GM18867 (cell line): Measurements from ENCODE around the gene VWA3B.
A peak's percentile ranks its signal among the peaks of the same experiment; 100 is the strongest.
"Not testable (repeated sequence)": the region's sequence is repeated elsewhere in the genome, so short reads cannot be mapped to it uniquely, and the experiment has no call there.

Experiments used
- ATAC-seq: cut with Tn5 transposase; IDR thresholded peaks from one replicate; pipeline ENCODE4 v1.9.1; 2021; ENCODE audit warnings: mild to moderate bottlenecking, moderate library complexity; ENCODE audit not compliant: unreplicated experiment

The VWA3B gene

DNA sequence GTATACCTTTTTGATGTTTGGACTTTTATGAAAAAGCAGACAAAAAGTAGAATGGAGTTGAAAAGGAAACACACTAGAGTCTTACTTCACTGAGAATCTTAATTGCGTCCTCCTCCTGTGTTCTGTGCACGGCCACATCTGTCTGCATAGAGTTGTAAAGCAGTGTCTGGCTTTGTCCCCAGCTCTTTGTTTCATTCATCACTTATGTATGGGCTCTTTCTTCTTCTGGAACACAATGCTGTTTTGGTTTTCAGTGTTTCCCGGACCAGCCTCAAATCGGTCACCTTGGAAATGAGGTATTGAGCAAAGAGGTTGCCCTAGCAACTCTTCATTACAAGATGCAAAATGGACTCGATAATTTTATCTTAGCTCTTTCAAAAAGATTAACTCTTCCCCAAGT is 155.0 kb downstream of the VWA3B start:
- no peak for ATAC-seq

DNA sequence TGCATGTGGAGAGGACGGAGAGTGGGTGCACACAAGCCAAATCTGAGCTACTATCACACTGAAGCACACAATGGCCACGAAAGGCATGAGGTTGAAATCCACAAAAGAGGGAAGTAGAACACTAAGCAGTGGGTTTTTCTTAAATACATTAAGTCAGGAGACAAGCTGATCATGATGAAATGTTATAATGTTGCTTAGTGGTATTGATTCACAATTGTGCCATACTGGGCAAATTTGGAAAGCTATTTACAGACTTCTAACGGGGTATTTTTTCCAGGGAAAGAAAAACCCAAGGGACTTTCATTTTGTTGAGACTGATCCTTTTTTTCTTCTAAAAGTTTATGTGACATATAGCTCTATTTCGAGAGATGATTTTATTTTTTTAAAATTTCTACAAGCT is 158.5 kb downstream of the VWA3B start:
- ATAC-seq, result no peak

DNA sequence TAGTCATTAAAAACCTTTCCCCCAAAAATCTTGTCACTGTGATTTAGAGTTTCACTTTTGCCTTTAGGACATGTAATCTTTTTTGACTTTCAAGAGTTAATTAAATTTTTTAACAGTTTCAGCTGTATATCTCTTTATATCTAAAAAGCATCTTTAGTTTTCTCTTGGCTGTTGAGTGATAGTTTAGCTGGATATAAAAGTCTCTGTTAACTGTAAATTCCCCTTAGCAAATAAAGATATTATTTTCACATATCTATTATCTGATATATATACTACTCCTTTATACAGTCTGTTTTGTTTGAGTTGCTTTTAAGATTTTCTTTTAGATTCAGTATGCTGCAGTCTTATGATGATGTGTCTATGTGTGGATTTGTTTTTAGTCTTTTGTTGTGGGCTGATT is 160.4 kb downstream of the VWA3B start:
- ATAC-seq, result no peak

DNA sequence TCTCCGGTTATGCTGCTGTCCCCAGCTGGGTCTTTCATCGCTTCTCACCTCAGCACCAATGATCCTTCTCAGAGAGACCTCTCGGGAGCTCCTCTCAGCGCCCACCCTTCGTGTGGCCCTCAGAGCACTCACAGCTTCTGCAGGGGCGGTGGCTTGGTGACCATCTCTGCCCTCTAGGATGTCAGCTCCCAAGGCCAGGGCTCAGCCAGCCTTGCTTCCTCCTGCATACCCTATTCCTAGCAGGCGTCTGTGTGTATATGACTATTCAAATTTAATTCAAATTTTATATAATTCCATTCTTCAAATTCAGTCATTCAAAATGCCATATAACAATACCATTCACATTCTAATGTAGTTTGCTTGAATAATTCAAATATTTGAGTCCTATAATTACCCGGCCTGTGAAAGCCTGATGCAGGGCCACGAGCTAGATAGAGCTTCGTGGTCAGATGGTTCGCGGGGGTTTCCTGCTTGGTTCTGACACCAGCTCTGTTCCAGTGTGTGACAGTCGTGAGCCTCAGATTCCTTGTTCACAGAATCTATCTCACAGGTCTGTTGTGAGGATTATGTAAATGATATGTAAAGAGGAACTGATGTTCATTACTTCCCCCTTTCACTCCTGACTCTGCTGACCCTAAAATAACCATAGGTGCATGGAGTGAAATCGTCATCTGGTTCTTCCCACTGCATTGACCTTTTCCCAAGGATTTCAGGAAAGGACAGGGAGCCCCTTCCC is 165.2 kb downstream of the VWA3B start:
- peak; percentile 41 for ATAC-seq

DNA sequence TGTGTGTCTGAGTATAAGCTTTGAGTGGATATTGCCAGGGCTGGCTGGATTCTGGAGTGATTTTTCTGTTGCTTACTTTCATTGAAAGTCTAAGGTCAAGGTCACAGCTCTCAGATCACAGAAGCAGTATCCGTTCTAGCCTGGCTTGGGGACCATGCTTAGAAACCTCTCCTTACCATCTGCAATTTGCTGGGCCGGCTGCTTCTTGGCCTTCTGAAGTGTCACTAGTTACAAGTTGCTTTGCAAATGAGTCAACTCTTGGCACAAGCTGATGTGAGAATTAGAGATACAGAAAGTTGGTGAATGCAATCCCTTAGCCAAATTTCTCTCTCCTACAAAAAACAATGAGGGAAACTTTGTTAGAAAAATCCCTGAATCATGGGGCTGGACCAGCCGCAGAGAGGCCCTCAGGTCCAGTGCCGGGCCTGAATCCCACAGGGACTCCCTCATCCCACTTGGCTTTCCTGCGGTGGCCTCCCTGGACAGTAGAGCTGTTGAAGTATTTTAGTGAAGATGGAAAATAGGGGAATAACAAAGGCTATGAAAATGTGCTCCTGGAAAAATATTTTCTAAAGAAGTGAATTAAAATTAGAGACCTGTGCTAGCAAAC is 166.6 kb downstream of the VWA3B start:
- no peak for ATAC-seq

DNA sequence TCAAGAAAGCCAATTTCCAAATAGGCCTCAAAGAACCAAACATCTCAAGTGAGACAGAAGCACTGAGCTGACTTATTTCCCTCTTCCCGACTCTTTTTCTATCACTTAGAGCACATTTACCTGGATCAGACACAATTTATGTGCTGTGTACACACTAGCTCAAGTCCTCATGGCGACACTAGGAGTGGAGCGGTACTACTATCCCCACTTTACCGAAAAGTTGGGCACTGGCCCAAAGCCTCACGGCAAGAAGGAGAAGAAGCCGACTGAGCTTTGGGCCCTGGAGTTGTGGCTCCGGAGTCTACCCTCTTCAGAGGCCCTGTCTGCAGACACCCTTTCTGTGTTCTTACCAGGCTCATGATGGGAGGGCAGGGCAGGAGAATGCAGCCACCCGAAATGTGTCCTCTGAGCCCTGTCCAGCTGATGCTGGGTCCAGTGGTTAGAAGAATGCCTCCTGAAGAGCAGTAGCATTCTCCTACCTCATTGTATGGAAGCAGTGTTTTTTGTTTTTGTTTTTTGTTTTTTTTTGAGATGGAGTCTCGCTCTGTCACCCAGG is 167.6 kb downstream of the VWA3B start:
- no peak for ATAC-seq

DNA sequence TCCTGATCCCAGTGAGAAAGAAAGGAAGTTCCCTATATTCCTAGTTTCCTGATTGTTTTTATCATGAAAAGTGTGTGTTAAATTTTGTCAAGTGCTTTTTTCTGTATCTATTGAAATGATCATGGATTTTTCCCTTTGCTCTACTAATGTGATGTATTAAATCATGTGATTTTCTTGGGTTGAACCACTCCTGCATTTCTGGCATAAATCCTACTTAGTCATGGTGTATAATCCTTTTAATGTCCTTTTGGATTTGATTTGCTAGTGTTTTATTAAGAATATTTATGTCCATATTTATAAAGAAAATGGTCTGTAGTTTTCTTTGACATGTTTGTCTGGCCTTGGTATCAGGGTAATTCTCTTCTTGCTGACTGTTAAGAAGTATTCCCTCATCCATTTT is 171.9 kb downstream of the VWA3B start:
- ATAC-seq, result no peak

DNA sequence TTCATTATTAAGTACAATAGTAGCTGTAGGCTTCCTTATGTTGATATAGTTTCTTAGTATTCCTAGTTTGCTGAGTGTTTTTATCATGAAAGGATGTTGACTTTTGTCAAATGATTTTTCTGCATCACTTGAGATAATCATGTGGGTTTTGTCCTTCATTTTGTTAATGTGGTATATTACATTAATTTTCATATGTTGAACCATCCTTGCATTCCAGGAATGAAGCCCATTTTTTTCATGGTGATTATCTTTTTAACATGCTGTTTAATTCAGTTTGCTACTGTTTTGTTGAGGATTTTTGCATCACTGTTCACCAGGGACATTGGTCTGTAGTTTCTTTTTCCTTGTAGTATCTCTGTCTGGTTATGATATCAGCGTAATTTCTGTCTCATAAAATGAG is 176.4 kb downstream of the VWA3B start:
- no peak for ATAC-seq

DNA sequence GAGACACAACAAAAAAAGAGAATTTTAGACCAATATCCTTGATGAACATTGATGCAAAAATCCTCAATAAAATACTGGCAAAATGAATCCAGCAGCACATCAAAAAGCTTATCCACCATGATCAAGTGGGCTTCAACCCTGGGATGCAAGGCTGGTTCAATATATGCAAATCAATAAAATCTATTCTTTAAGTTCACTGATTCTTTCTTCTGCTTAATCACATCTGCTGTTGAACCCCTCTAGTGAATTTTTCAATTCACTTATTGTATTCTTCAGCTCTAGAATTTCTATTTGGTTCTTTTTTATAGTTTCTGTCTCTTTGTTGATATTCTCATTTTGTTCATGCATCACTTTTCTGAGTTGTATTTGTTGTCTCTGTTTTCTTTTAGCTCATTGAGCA is 181.3 kb downstream of the VWA3B start:
- ATAC-seq, result not testable (repeated sequence)

DNA sequence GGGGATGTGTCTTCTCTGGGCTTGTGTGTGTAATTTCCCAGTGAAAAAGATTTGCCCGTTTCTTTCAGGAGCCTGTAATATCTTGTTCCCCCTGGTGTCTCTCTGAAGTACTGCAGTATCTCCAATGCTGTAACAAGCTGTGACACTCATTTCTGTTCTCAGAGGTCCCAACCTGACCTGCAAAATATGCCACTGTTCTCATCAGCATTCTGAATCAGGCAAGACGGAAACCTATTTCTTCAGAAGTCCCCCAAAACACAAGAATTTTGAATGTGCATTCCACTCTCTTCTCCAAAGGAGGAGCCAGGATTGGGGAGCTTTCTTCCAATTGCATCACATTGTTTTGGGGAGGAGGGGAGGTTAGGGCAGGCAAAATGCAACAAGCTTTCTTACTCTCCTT is 182.3 kb downstream of the VWA3B start:
- no peak for ATAC-seq

DNA sequence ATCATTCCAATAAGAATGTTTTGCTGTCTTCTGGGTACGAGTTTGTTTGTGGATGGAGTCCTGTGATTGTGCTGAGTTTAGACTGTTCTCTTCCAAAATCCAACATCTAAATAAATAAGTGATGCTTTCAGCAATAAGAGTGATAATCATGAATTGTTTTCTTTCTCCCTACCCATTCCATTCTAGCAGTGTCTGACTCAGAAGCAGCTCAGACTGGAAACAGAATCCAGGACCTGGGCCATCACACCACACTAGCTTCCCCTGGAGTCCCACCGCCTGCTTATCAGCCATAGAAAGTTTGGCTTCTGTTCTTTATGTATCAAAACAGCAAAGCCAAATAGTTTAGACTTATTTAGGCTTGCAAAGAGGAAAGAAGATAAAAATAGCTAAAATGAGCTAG is 182.9 kb downstream of the VWA3B start:
- no peak for ATAC-seq

DNA sequence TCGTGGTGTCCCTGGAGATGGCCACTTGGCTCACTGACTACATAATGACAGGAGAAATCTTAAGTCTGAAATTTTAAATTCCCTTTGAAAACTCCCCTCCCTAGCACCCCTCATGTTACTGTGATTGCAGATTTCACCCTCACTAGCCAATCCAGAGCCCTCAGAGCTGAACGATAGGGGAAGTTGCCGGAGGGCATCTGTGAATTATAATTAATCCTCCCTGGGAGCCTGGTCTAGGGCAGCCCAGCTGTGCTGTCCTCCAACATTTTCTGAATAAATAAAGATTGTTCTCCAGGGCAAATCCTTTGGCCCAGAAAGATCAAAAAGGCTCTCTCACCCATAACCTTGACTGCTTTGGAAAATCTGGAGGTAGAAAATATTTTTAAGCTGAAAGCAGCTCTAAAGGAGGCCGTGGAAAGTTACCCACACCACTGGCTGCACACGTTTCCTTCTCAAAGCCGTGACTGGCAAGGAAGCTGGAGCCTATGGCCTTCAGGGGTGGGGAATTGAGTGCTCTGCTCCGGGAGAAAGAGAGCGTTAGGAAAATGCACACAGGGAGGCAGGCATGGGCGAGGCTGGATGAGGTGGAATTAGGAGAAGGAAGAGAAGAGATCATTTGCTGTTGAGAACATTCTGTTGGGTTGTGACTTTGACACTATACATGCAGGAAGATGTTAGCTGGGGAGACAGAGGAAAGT is 190.3 kb downstream of the VWA3B start:
- ATAC-seq, result no peak

DNA sequence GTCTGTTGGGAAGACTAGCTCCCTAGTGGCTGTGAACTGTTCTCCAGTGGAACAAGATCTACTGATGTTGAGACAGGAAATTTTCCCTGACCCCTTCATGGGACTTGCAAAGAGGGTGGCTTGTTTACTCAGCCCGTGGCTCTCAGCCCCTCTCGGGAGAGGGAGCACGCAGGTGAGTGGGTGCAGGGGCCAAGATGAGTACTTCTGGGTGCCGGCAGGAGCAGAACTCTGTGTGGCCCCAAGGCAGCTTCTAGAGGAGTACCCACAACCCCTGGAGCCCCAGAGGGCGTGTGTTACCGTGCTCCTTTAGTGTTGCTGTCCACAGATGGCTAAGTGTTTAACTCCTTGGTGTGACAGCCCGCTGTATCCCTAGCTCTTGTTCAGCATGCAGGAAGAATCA is 191.1 kb downstream of the VWA3B start:
- no peak for ATAC-seq

DNA sequence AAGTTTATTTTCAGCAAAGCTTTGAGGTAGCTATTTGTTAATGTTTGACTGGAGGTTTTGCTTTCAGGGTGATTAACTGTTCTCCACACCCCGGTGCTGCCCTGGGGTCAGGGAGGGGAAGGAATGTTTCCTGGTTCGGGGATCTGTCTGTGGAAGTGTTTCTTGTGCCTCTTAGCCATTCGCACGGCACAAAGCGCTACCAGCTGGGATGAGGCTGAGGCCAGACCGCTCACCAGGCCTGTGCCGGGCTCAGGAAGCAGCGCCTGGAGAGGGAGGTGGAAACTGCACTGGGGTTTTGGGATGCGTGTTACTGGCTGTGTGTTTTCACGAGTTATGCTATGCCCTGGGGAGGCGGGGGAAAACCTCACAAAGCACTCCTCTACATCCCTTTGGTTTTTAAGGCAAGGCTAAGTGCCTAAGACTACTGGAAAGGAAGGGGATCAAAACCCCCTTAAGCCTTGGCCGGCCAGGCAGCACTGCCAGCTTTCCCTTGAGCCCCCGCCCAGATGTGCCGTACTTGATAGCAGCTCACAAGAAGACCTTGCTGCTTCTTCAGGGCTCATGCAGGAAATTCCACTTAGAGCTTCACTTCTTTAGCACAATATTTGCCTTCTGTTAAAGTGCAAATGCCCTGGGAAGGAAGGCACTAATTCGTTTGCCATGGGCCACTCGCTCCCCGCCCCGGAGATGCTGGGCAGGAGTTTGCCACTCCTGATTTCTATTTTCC is 193.6 kb downstream of the VWA3B start:
- ATAC-seq, result no peak

DNA sequence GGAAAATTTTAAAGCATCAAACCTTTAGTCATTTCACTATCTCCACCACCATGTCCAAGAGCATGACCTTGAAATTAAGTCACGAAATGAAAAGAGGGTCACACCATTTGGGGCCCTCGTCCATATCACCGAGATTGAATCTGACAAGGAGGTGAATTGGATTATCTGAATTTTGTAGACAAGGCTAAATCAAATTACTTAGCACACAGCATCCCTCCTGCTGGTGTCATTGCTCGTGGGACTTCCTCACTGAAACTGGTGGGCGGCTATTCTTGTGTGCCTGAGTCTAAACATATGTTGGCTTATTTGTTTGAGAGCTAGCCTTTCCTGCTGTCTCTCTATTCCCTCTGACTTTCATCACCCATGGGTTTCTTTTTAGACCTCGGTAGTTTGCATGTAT is 194.6 kb downstream of the VWA3B start:
- ATAC-seq, result no peak

DNA sequence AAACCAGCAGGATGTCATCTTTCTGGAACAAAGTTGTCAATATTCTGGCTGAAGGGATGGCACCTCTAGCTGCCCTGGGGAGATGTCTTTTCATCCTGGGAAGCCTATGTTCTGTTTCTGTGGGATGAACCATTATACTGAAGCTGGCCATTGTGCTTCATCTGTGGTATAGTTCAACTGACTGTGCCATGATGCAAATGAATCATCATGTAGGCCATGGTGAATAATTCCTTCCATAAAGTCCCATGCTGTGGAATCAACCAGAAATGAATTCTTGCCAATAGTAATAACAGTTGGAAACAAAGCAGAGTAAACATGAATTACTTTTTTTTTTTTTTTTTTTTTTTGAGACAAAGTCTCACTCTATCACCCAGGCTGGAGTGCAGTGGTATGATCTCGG is 195.1 kb downstream of the VWA3B start:
- ATAC-seq, result no peak

DNA sequence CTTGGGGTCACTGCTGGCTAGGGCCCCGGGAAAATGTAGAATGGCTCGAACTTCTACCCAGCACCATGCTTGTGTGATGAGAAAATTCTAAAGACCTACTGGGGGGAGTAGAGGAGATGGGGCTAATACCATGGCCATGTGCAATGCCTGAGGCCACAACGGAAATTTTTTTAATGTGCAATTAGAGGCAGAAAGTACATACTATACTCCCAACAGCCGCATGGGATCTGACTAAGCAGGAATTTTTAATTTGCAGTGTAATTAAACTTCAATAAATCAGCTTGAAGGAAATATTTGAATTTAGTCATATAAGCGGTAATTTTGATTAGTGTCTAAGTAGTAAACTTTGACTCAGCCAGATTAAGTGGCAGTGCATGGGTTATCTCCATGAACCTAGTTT is 206.1 kb downstream of the VWA3B start:
- no peak for ATAC-seq

DNA sequence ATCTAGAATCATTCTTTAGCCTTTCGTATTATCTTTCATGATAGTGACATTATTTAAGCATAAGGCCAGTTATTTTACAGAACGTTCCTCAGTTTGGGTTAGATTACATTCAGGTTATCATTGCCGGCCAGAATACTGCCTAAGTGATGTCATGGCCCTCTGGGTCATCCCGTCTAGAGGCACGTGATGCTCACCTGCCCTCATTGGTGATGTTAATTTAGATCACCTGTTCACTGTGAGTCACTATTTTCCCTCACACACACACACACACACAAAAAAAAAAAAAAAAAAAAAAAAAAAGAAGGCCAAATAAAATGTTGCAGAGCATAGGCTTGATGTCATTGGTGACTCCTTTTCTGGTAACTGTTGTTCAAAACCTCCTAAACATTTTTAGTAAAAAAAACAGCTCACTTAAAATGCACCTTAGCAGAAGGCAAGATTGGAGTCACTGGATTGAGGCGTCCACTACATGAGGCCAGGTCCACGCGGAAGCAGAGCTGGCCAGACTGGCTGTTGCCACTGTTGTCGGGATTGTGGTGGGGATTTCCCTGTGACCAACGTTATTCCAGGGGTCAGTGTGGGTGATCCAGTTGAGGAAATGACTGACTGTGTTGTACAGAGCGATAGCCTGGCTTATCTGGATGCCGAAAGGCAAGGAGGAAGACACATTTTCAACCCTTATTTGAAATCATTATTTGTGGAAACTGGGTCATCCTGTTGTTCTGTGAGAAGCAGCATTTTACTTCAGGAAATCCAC is 207.1 kb downstream of the VWA3B start:
- no peak for ATAC-seq

DNA sequence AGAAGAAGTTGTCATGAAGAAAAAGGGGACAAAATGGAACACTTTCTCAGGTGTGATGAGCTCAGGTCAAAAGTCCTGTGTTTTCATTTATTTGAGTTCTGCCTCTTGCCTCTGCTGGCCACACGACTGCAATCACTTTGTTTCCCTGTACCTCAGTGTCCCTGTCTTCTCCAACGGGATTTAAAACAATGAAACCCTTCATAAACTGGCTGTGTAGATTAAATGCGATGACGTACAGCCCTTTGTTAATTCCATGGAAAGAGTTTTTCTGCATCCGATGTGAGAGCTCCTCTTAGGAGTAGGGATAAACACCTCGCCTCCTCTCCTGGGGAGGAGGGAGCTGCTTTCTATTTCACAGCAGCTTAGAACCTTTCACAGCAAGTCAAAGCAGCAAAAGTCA is 207.7 kb downstream of the VWA3B start:
- no peak for ATAC-seq

DNA sequence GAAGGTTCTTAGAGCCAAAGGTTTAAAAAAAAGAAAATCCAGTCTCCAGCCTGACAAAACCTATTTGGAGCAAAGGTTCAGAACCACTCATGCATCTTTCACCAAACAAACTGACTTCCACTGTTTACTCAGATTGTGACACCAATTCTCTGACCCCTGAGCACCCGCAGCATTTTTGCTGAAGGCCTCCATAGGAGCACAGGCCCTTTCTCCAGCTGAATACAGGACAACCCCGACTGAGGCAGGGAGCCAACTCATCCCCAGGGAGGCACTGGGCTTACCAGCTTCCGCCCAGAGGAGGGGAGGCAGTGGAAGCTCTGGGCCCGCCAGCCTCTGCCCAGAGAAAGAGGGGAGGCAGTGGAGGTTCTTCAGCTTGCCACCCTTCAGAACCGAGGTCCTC is 208.3 kb downstream of the VWA3B start:
- ATAC-seq, result no peak
